OCI-LY7 (cell line): ENCODE measurements around the gene GDF10. TPM values are rescaled to one million over a fixed set of nuclear protein-coding genes. Genes with fewer than 3 reads are reported as not detected.

Experiments used
- BruUV-seq: library from RNA; stranded (reverse); fragments of 400-500 nt; replicated peaks from 2 replicates; lab custom pipeline; 2021; lab: Mats Ljungman, UMichigan
- CTCF ChIA-PET: fragments of 300-600 bp; sonication (Branson Sonifier 250); formaldehyde crosslinking; loops from one replicate; lab custom pipeline; 2022; ENCODE audit warnings: antibody characterized with exemption; ENCODE audit not compliant: unreplicated experiment; lab: Charles Lee
- POLR2A ChIA-PET: fragments of 300-600 bp; sonication (Branson Sonifier 250); formaldehyde crosslinking; loops from one replicate; lab custom pipeline; 2022; ENCODE audit warnings: antibody characterized with exemption; lab: Charles Lee
- DNase-seq: peaks from one replicate; pipeline ENCODE4 v3.0.0-alpha.2; 2015; ENCODE audit warnings: low spot score
- H2AFZ ChIP-seq: fragments of 200-600 bp; sonication (generic), shearing (Covaris generic); 2 replicates; pipeline ENCODE4 v1.6.1; 2014; ENCODE audit warnings: mild to moderate bottlenecking, antibody characterized with exemption, low read length, moderate library complexity
- H3K27ac ChIP-seq: fragments of 200-600 bp; sonication (generic); 2 replicates; pipeline ENCODE4 v1.5.1; 2014; ENCODE audit warnings: mixed run types, low read depth, mild to moderate bottlenecking, moderate library complexity, low read length, inconsistent platforms; ENCODE audit not compliant: poor library complexity, severe bottlenecking
- H3K36me3 ChIP-seq: fragments of 200-600 bp; sonication (generic); 2 replicates; pipeline ENCODE4 v1.6.1; 2014; ENCODE audit warnings: mild to moderate bottlenecking, antibody characterized with exemption, low read length, moderate library complexity, mixed read lengths; ENCODE audit not compliant: insufficient read depth
- H3K4me1 ChIP-seq: fragments of 200-600 bp; sonication (generic); 2 replicates; pipeline ENCODE4 v1.5.1; 2014; ENCODE audit warnings: mild to moderate bottlenecking, low read length; ENCODE audit not compliant: insufficient read depth, poor library complexity, severe bottlenecking
- H3K4me2 ChIP-seq: fragments of 200-600 bp; sonication (generic); 2 replicates; pipeline ENCODE4 v1.6.1; 2014; ENCODE audit warnings: mild to moderate bottlenecking, low read length
- H3K4me3 ChIP-seq: fragments of 200-600 bp; sonication (generic); 2 replicates; pipeline ENCODE4 v1.5.1; 2014; ENCODE audit warnings: mild to moderate bottlenecking, low read depth, low read length; ENCODE audit not compliant: poor library complexity, severe bottlenecking
- H3K79me2 ChIP-seq: fragments of 200-600 bp; sonication (generic); 2 replicates; pipeline ENCODE4 v1.6.1; 2016; ENCODE audit warnings: low read depth, mild to moderate bottlenecking, low read length, moderate library complexity, mixed read lengths; ENCODE audit not compliant: insufficient read depth
- H3K9me2 ChIP-seq: fragments of 200-600 bp; sonication (generic); 2 replicates; pipeline ENCODE4 v1.6.1; 2016; ENCODE audit warnings: mild to moderate bottlenecking, low read length, mixed read lengths; ENCODE audit not compliant: insufficient read depth
- H3K9me3 ChIP-seq: fragments of 200-600 bp; sonication (generic); 2 replicates; pipeline ENCODE4 v1.6.1; 2014; ENCODE audit warnings: mild to moderate bottlenecking, mixed run types, low read length, mixed read lengths
- H4K20me1 ChIP-seq: fragments of 200-600 bp; sonication (generic); 2 replicates; pipeline ENCODE4 v1.6.1; 2014; ENCODE audit warnings: mild to moderate bottlenecking, antibody characterized with exemption, low read length, moderate library complexity, mixed read lengths; ENCODE audit not compliant: insufficient read depth
- EZH2phosphoT487 ChIP-seq: fragments of 200-600 bp; sonication (generic); IDR thresholded peaks from 2 replicates; pipeline ENCODE4 v1.6.1; 2018; ENCODE audit warnings: low read depth, borderline replicate concordance, mild to moderate bottlenecking, mixed run types, antibody characterized with exemption, low read length, moderate library complexity, mixed read lengths
- intact Hi-C: fragments of 100-400 bp; cut with micrococcal nuclease; formaldehyde crosslinking; loops from one replicate; pipeline ENCODE4 v1.10.0; 2022; ENCODE audit not compliant: unreplicated experiment
- total RNA-seq, 2 experiments: library from RNA; depleted of rRNA in 1 of 2; stranded (reverse); fragments of >200 nt in 1 of 2; shearing (Covaris generic) in 1 of 2; gene quantifications; 2 replicates each; pipeline ENCODE4 v1.2.3, GENCODE V29; 2014 to 2022
- TF ChIP-seq, protein P1 (sequence below): fragments of 200-600 bp; sonication (generic); conservative IDR thresholded peaks from 2 replicates; pipeline ENCODE4 v1.5.1; 2014; ENCODE audit warnings: mild to moderate bottlenecking, antibody characterized with exemption, low read length, moderate library complexity, mixed read lengths

Gene GDF10
- total RNA-seq, 2 experiments from 2014 or later = not detected

DNA sequence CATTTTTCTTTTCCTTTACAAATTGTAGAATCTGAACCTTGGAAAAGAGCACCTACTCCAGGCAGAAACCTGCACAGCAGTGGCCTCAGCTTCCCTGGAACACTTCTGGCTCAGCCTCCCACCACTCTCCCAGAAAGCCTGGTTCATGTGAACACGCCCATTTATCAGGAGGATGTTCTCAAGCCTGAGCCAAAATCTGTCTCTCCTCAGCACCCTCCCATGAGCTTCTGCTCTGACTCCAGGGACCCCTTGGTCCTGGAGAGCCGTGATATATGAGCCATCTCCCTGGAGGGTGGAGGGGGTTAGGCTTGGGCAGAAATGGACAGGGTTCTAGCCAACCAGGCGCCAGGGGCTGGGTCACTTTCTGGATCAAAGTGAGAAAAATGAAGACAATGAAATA is 32.4 kb downstream of the GDF10 start:
- no peaks in the 10 kb centered on the region for H4K20me1 ChIP-seq
- H3K27ac ChIP-seq = no peak overlapping the region
- ChIA-PET POLR2A (no interaction called here), CTCF (no interaction called here)
- no peaks in the 10 kb centered on the region for H3K9me3 ChIP-seq
- TF ChIP-seq, protein P1, sequence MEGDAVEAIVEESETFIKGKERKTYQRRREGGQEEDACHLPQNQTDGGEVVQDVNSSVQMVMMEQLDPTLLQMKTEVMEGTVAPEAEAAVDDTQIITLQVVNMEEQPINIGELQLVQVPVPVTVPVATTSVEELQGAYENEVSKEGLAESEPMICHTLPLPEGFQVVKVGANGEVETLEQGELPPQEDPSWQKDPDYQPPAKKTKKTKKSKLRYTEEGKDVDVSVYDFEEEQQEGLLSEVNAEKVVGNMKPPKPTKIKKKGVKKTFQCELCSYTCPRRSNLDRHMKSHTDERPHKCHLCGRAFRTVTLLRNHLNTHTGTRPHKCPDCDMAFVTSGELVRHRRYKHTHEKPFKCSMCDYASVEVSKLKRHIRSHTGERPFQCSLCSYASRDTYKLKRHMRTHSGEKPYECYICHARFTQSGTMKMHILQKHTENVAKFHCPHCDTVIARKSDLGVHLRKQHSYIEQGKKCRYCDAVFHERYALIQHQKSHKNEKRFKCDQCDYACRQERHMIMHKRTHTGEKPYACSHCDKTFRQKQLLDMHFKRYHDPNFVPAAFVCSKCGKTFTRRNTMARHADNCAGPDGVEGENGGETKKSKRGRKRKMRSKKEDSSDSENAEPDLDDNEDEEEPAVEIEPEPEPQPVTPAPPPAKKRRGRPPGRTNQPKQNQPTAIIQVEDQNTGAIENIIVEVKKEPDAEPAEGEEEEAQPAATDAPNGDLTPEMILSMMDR = no peak
- TF ChIP-seq EZH2phosphoT487 = no peak
- no peak overlapping the region for H3K4me3 ChIP-seq
- H3K4me1 ChIP-seq = no peaks in the 10 kb centered on the region
- H3K4me2 ChIP-seq = no peak overlapping the region
- no peaks in the 10 kb centered on the region for H3K9me2 ChIP-seq
- H3K36me3 ChIP-seq = no peaks in the 10 kb centered on the region
- H3K79me2 ChIP-seq = no peaks in the 10 kb centered on the region
- no TSS peak for BruUV-seq
- no peak overlapping the region for H2AFZ ChIP-seq
- no peak for DNase-seq
- intact Hi-C loops = no loop called here

DNA sequence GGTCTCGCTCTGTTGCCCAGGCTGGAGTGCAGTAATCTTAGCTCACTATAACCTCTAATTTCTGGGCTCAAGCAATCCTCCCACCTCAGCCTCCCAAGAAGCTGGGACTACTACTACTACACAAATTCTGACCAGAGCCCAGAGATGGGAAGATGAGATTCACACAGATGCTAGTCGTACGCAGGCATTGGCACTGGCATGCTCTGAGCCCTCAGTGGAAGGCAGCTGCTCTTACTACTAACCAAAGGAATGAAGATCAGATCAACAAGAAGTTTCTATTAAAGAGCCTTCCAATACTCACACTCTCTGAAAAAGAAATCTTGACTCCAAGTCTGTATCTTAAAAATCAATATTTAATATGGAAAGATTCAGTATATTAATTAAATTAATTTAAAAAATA is 32.9 kb downstream of the GDF10 start:
- Histone ChIP-seq H3K36me3 (no peaks in the 10 kb centered on the region), H4K20me1 (no peaks in the 10 kb centered on the region), H3K9me3 (no peaks in the 10 kb centered on the region), H3K4me2 (no peak overlapping the region), H3K4me3 (no peak overlapping the region), H3K4me1 (no peaks in the 10 kb centered on the region), H2AFZ (no peak overlapping the region), H3K79me2 (no peaks in the 10 kb centered on the region), H3K9me2 (no peaks in the 10 kb centered on the region), H3K27ac (no peak overlapping the region)
- CTCF ChIA-PET = no interaction called here
- POLR2A ChIA-PET = no interaction called here
- TF ChIP-seq, protein P1 = no peak
- no peak for TF ChIP-seq EZH2phosphoT487
- DNase-seq = no peak
- intact Hi-C loops = no loop called here
- no TSS peak for BruUV-seq

DNA sequence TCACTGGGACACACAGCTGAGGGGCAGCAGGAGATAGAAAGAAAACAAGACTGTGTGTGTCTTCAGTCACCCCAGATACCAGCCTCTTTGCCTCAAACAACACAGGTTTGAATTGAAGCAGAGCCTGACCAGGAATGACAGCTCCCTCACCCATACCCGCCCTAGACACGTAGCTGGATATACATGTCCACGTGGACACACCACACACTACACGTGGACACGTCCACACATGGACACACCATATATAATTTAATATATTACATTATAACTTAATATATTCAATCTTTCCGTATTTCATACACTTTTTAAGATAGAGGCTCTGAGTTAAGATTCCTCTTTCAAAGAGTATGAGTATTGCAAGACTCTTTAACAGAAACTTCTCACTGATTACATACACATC is 33.5 kb downstream of the GDF10 start:
- no peak for DNase-seq
- Histone ChIP-seq H3K9me3 (no peaks in the 10 kb centered on the region), H3K4me2 (no peak overlapping the region), H3K36me3 (no peaks in the 10 kb centered on the region), H3K27ac (no peak overlapping the region), H3K4me1 (no peaks in the 10 kb centered on the region), H3K4me3 (no peak overlapping the region), H3K9me2 (no peaks in the 10 kb centered on the region), H3K79me2 (no peaks in the 10 kb centered on the region), H2AFZ (no peak overlapping the region), H4K20me1 (no peaks in the 10 kb centered on the region)
- intact Hi-C loops = no loop called here
- ChIA-PET POLR2A (no interaction called here), CTCF (no interaction called here)
- TF ChIP-seq EZH2phosphoT487 = no peak
- TF ChIP-seq, protein P1 = no peak
- no TSS peak for BruUV-seq
